GM18520 (cell line): Measurements from ENCODE around the gene RDH8.

Source experiments
- ATAC-seq: cut with Tn5 transposase; IDR thresholded peaks from one replicate; pipeline ENCODE4 v1.9.1; 2021; ENCODE audit not compliant: unreplicated experiment

RDH8 gene, protein sequence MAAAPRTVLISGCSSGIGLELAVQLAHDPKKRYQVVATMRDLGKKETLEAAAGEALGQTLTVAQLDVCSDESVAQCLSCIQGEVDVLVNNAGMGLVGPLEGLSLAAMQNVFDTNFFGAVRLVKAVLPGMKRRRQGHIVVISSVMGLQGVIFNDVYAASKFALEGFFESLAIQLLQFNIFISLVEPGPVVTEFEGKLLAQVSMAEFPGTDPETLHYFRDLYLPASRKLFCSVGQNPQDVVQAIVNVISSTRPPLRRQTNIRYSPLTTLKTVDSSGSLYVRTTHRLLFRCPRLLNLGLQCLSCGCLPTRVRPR

DNA sequence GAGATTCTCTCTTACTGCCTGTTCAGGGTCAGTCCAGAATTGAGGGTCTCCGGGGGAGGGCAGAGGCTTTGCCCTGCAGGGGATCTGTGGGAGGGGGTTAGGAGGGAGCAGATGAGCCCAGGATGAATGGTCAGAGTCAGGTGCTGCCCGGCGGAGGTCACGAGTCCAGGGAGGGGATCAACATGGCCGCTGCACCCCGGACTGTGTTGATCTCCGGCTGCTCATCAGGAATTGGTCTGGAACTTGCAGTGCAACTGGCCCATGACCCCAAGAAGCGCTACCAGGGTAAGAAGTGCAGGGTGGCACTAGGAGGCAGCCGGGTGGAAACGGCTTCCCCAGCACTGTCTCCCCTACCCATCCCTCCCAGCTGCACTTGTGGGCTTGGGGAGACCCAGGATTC is at the start of gene RDH8:
RDH8 (plus strand) TSS at position 168 of the 400 bp plus-strand sequence; CDS start at position 183, 15 bp downstream.
- ATAC-seq: no peak

DNA sequence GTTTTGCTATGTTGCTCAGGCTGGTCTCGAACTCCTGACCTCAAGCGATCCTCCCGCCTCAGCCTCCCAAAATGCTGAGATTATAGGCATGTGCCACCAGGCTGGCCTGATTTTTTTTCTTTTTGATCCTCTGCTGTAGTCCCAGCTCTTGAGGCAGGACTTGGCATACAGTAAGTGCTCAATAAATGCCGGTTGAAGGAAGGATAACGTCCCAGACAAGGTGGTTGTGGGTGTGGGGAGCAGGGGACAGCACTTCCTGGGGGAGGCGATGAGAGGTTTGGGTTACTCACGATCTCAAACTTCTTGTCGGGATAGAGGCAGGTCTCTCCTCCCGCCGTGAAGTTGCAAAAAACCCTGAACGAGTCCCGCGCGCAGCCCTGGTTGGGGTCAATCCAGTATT is 47.3 kb upstream of the RDH8 start:
- ATAC-seq: no peak

DNA sequence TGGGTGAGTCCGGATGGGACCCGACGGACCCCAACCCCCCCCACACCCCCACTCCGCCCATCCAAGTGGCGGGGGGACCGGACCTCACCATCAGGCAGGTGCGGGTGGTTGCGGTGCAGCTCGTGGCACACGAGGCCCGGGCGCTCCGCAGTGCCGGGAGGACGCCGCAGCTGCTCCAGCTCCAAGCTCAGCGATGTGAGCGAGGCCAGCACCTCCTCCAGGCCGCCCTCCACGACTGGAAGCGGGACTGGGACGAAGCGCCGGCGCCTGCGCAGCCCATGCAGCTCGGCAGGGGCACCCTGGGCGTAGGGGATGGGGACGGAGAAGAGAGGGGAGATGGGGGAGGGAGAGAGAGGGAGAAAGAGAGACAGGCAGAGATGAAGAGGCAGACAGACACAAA is 46.8 kb upstream of the RDH8 start:
- no peak for ATAC-seq

DNA sequence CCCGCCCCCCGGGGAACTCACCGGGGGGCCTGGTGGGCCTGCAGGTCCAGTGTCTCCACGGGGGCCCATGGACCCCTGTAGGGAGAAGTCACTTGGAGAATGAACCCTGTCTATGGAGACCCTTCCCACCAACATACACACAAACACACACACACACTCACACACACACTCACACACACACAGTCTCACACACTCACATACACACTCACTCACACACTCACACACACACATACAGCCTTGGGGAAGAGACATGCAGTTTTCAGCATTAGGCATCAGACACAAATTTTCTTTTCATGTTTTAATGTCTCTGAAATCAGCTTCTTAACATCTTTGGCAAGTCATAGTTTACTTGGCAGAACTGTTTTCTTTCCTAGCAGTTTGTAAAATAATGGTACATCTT is 46.0 kb upstream of the RDH8 start:
- ATAC-seq: no peak

DNA sequence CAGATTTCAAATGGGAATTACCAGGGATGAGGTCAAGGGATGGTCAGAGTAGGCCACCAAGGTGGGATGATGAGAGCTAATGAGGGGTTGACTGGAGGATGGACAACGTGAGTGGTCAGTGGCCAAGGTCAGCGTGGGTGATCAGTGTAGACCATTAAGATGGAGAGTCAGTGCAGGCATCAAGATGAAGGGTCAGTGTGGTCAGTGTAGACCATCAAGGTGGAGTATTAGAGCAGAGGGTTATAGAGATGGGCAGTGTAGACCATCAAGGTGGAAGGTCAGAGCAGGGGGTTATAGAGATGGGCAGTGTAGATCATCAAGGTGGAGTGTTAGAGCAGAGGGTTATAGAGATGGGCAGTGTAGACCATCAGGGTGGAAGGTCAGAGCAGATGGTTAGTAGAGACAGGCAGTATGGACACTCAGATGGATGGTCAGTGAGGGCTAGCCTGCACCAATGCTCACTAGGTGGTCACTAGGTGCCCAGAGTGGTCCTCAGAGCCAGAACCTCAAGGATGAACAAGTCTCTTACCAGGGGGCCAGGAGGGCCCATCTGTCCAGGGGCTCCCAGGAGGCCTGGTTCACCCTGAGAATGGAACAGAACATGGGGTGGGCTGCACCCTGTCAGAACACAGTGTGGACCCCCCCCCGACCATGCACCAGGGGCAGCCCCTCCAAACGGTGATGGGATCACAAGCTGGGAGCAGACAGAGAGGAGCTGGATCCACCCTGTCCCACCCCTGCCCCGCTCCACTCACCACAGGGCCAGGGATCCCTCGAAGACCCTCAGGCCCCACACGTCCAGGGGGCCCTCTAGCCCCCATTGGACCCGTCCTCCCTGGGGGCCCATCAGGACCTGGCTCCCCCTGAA is 44.2 kb upstream of the RDH8 start:
- ATAC-seq: no peak

DNA sequence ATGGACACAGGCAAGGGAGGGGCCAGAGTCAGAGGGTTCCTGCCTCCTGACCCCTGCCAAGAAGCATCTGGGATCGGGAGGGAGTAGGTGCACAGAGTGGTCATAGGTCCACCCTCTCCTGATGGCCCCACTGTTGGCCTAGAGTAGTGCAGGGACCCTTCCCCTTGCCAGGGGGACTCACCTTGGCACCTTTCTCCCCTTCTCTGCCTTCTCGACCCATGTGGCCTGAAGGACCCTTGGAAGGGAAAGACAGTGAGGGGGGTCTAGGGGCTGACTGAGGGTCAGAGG is 43.7 kb upstream of the RDH8 start:
- ATAC-seq: no peak

DNA sequence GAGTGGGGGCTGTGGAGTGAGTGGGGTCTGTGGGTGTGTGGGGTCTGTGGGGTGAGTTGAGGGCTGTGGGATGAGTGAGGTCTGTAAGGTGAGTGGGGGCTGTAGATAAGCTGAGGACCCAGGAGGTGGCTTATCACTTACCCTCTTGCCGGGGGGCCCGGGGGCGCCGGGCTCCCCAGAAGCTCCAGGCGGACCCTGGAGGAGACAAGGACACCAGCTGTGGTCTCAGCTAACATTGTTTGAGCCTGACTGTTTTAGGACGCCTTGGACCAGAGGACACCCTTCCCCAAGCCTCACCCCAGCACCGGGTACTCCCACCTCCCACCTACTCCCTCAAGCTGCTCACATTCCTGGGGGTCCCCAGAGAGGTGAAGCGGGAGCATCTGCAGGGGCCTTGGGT is 42.8 kb upstream of the RDH8 start:
- ATAC-seq: no peak

DNA sequence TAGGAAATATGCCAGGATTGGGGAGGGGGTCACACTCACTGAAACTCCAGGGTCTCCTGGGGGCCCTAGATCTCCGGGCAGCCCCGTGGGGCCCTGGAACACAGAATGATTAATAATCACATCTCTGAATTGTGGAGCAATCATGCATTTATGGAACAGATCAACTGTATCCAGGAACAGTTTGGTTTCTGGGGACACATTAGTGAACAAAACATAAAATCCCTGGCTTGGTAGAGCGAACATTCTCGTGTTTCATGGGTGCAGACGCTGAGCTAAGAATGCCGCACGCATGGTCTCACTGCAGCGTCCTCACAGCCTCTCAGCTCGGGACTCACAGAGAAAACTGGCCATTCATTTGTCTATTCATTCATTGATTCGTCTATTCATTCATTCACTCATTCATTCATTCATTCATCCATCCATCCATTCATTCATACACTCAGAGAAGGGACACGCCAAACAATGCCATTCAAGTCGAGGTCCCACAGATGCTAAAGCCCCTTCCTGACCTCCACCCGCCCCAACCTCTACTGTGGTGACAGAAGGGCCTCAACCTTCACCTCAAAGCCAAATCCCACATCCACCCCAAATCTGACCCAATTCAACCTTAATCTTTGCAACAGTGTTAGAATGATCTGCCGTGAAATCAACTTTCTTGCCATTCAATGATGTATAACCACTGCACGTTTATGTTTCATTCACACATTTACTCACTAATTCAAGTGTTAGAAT is 42.0 kb upstream of the RDH8 start:
- ATAC-seq: no peak

DNA sequence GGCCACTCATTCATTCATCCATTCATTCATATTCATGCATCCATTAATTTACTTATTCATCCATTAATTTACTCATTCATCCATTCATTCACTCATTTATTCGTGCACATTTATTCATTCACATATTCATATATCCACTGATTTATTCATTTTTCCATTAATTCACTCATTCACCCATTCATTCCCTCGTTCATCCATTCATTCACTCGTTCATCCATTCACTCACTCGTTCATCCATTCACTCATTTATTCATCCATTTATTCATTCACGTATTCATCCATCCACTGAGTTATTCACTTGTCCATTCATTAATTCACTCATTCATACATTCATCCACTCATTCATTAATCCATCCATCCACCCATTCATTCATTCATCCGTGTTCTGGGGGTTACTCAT is 41.2 kb upstream of the RDH8 start:
- no peak for ATAC-seq

DNA sequence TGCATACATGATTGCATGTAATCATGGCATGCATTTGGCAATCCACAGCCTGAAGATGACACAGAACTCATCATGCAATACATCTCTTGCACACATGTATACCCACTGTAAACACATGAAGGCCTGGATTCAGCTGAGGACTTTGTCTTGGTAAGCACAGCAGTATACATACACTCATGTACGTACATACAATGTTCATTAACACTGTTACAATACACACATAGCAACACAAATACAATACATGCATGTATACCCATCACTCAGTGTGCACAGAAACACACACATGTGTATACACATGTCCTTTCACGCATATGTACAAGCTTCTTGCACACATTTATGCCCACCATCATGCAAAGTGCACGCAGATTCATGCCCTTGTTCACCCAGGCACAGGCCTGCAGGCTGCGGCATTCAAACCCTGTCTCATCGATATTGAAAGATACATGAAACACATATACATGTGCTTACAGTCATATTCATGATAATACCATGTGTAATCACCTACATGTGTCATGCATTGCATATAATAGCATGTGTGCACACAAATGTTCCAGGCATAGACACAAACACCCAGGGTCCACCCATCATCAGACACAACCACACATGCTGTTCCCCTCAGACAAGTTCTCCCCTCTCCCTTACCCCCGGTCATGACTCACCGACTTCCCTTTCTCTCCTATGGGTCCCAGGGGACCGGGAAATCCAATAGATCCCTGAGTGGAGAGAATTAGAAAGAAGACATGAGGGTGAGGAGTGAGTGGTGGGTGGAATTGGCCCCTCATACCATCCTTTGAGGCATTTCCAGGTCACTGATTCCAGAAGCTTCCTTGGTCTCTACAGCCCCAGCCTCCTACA is 31.6 kb upstream of the RDH8 start:
- ATAC-seq: no peak

DNA sequence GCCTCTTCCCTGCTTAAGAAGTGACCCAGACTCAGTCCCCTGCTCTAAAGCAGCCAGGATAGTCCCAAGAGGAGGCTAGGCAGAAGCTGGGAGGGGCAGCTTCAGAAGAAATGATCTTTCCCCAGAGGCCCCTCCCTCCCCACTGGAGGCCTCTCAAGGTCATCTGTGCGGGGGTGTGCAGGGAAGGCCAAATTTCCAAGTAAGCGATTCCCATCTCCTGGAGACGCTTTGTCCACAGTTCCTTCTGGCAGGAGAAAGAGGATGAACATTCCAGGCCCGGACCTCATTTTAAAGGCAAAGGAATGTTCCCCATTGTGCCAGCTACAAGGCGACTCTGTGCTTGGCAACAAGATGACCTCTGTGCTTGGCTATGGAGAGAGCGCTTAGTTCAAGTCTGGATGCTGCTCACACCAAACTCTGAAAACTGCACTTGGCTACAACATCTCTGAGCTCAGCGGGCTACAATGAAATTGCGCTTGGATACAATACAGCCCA is 26.4 kb upstream of the RDH8 start:
- ATAC-seq: no peak

DNA sequence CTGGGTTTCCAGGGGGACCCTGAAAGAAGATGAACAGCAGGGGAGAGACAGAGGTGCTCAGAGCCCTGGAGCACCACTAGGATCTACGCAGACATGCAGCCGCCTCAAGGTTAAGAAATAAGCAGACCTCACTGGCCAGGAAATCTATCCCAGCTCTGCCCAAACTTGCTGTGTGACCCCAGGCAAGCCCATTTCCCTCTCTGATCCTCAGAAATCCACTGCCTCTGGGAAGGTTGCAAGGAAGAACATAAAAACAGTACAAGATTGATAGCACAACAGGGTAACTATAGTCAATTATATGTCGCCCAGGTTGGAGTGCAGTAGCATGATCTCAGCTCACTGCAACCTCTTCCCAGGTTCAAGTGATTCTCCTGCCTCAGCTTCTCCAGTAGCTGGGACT is 23.8 kb upstream of the RDH8 start:
- ATAC-seq: no peak

DNA sequence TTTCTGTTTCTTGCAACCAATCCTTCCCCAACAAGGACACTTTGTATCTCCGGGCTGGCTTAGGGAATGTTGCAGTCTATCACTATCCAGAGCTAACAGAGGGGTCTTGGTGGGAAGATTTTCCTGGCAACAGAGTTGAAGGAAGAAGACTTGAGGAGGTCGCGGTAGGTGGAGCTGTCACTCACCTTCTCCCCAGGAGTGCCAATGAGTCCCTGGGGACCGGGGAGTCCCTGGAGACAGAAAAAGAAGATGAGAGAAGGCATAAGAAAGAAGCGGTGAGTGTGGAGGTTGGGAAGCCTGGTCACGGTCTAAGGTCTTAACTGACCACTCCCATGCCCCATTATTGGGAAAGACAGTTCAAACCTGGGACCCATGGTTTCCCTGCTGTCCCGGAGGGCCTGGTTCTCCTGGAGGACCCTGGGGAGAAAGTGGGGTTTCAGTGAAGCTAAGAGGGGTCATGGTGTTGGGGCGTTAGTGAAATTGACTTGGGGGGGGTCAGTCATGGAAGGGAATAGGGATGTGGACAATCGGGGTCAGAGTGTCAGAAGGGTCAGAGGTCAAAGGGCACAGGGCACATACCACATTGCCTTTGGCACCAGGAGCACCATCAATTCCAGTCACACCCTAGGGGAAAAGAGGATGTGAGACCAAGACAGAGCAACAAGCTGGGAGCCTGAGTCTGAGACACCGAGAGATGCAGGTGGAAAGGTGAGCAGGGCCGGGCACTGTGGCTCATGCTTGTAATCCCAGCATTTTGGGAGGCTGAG is 21.7 kb upstream of the RDH8 start:
- ATAC-seq: no peak

DNA sequence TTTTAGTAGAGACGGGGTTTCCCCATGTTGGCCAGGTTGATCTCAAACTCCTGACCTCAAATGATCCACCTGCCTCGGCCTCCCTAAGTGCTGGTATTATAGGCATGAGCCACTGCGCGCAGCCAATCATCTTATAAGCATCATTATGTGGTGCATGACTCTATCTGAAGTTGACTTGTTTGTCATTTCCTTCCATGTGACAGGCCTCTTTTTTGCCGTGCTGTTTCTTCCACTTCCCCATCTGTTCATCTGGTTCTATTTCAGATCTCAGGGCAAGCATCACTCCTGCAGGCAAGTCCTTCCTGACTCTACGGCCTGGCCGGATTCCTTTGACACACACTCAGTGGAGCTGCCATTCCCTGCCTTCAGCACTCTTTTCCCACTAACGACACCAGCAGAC is 18.2 kb upstream of the RDH8 start:
- ATAC-seq: no peak

DNA sequence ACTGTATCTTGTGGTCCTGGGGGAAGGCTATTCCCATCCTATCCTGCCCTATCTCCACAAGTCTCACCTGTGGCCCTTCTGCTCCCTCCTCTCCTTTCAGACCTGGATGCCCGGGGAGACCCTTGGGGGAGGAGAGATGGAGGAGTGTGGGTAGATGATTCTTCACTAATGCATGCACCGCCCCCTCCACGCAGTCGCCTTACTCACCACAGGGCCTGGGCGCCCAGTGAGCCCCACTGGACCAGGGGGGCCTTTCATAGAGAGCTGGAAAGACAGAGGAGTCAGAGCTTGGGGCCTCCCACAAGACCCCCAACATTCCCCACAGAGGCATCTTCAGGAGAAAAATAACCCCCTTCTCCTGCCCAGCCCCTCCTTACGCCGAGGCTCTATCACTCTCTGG is 17.3 kb upstream of the RDH8 start:
- no peak for ATAC-seq

DNA sequence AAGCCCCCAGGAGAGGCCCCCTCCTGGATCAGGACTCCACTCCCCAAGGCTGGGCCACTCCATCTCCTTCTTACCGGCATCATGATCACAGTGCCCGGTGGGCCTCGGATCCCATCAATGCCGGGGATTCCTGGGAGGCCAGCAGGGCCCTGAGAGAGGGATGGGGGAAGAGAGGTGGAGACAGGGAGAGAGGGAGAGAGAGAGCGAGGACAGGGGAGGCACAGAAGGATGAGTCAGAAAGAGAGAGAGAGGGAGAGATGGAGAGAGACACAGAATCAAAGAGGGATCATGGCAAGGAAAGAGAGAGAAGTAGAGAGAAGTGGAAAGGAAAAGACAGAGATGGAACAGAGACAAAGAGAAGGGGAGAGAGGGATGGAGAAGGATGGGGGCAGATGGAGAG is 16.7 kb upstream of the RDH8 start:
- ATAC-seq: no peak

DNA sequence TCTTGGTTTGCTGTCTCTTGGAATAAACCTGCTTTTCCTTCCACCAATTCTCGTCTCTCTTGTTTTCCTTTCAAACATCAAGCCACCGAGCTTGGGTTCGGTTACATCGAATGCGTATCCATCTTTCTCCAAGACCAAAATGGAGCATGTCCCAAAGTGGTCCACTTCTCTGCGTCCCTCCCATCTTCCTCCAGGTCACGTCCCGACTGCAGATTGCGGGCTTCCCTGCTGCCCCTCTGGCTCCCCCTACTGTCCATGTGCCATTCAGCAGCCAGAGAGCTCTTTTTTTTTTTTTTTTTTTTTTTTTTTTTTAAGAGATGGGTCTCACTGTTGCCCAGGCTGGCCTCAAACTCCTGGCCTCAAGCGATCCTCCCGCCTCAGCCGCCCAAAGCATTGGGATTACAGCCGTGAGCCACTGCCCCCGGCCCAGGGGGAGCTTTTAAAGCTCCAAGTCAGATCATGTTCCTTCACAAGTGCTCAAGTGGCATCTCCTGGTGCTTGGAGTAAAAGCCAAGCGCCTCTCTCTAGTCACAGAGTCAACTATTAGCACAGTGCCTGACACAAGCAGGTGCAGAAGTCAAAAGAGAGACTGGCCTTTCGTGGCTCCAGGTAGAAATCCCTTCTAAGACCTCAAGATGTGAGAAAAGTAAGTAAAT is 13.0 kb upstream of the RDH8 start:
- no peak for ATAC-seq

DNA sequence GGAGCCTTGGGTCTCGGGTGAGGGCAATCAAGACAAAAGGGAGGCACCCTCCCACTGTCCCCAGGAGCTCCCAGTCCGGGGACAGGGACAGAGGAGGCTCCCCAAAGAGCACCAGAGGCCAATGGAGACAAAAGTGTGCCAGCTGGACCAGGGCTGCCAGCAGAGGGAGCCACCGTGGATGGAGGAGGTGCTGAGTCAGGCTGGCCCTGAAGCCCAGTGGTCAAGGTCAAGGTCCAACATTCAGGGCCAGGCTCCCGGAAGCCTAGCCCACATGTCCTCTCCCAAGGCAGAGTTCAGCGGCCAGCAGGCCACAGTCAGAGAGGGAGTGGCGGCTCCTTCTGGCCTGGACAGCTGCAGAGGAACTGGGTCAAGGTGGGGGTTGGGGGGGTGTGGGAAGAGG is 11.4 kb upstream of the RDH8 start:
- ATAC-seq: no peak

DNA sequence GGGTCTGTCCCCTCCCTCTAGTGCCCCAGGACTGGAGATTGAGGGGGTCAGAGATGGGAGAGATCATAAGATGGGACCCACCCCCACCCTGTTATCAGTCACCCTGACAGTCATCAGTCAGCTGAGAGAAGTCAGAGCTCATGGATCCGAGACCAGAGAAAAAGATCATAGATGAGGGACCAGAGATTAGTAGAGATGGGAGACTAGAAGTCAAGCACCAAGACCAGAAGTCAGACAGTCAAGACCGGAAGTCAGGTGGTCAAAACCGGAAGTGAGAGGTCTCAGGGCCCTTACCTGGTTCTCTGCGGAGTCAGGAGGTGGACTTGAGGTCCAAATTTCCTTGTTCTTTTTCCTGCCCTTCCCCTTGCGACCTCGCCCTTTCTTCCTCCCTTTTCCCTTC is 10.0 kb upstream of the RDH8 start:
- no peak for ATAC-seq

DNA sequence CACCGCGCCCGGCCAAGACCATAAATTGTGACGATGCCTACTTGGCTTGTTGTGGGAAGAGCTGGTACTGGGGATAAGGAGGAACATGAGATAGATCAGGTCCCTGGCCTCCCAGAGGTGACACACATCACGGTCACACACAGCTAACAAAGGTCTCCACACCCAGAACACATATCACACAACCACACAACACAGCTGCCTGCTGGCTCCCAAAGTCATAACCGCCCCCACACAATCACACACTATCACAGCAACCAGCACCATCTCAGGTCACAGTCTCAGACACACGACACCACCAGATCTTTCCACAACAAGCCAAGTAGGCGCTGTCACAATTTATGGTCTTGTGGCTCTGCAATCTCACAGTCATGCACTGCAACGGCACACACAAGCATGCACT is 8.7 kb upstream of the RDH8 start:
- no peak for ATAC-seq
